ENCODE measurements around the gene TBC1D4. TPM values are rescaled to one million over a fixed set of nuclear protein-coding genes. Genes with fewer than 3 reads are reported as not detected.

The TBC1D4 gene
- total RNA-seq, 1 experiment from 2014 or later: 15.1 TPM

- Histone ChIP-seq H3K27me3 (ENCODE audit: low read length) (no peaks in the 10 kb centered on the region), H2AFZ (ENCODE audit: low read length) (no peak overlapping the region), H3K9ac (ENCODE audit: low read length) (no peak overlapping the region), H3K4me3 (ENCODE audit: low read length) (no peak overlapping the region), H3K9me3 (ENCODE audit: low read length) (no peaks in the 10 kb centered on the region), H3K27ac (ENCODE audit: low read length) (no peak overlapping the region), H3F3A (ENCODE audit: low read length, unreplicated experiment) (no peaks in the 10 kb centered on the region), H3K36me3 (ENCODE audit: low read depth, low read length) (no peaks in the 10 kb centered on the region), H3K4me2 (ENCODE audit: low read length) (no peak overlapping the region), H3K79me2 (ENCODE audit: low read length) (no peaks in the 10 kb centered on the region), H3K9me2 (replicated peaks; ENCODE audit: low read length) (no peaks in the 10 kb centered on the region), H4K20me1 (ENCODE audit: low read length) (no peaks in the 10 kb centered on the region), H3K4me1 (ENCODE audit: insufficient read depth, low read length) (peaks cover 9% of the 10 kb centered on the region; the same call in 1 of the 2 replicates)
- TF ChIP-seq EZH2 (IDR thresholded peaks at IDR 0.05; ENCODE audit: low read length, unreplicated experiment): no peak
- no peak for TF ChIP-seq EZH2phosphoT487 (IDR thresholded peaks at IDR 0.05; ENCODE audit: borderline replicate concordance, low read length)
- intact Hi-C loops (cut with micrococcal nuclease): no loop called here
- BruUV-seq (replicated peaks): no TSS peak
- ATAC-seq (no peak), DNase-seq (no peak)
- POLR2A ChIA-PET (ENCODE audit: unreplicated experiment): no interaction called here
- CTCF ChIA-PET: no interaction called here
Observed at GRCh38 chr13:75305059-75305458, 176.9 kb downstream of the TBC1D4 start.

- H3K79me2 ChIP-seq (ENCODE audit: low read length): no peaks in the 10 kb centered on the region
- ChIA-PET CTCF (no interaction called here), POLR2A (ENCODE audit: unreplicated experiment) (interaction anchor here (0.6 kb wide), 1 partner anchor 10 kb away, joined by 7 read pairs; no protein-coding TSS in a partner anchor)
- no peaks in the 10 kb centered on the region for H3K9me2 ChIP-seq (replicated peaks; ENCODE audit: low read length)
- peaks cover 11% of the 10 kb centered on the region; the same call in 1 of the 2 replicates for H3K4me1 ChIP-seq (ENCODE audit: insufficient read depth, low read length)
- intact Hi-C loops (cut with micrococcal nuclease): no loop called here
- no peak for ATAC-seq
- no peaks in the 10 kb centered on the region for H3K36me3 ChIP-seq (ENCODE audit: low read depth, low read length)
- DNase-seq: no peak
- H4K20me1 ChIP-seq (ENCODE audit: low read length): no peaks in the 10 kb centered on the region
- H3K4me2 ChIP-seq (ENCODE audit: low read length): no peak overlapping the region
- no TSS peak for BruUV-seq (replicated peaks)
- H2AFZ ChIP-seq (ENCODE audit: low read length): no peak overlapping the region
- H3K27me3 ChIP-seq (ENCODE audit: low read length): no peaks in the 10 kb centered on the region
- H3F3A ChIP-seq (ENCODE audit: low read length, unreplicated experiment): no peaks in the 10 kb centered on the region
- no peak overlapping the region for H3K27ac ChIP-seq (ENCODE audit: low read length)
- no peak overlapping the region for H3K9ac ChIP-seq (ENCODE audit: low read length)
- no peaks in the 10 kb centered on the region for H3K9me3 ChIP-seq (ENCODE audit: low read length)
- TF ChIP-seq CTCF (conservative IDR thresholded peaks at IDR 0.05; ENCODE audit: low read depth, low read length) (no peak), EZH2 (IDR thresholded peaks at IDR 0.05; ENCODE audit: low read length, unreplicated experiment) (no peak), EZH2phosphoT487 (IDR thresholded peaks at IDR 0.05; ENCODE audit: borderline replicate concordance, low read length) (no peak)
- no peak overlapping the region for H3K4me3 ChIP-seq (ENCODE audit: low read length)
Observed at GRCh38 chr13:75303263-75303662, 178.7 kb downstream of the TBC1D4 start.

- no peak for TF ChIP-seq EZH2phosphoT487 (IDR thresholded peaks at IDR 0.05; ENCODE audit: borderline replicate concordance, low read length)
- no peak for TF ChIP-seq EZH2 (IDR thresholded peaks at IDR 0.05; ENCODE audit: low read length, unreplicated experiment)
- no peak for TF ChIP-seq CTCF (conservative IDR thresholded peaks at IDR 0.05; ENCODE audit: low read depth, low read length)
- intact Hi-C loops (cut with micrococcal nuclease): no loop called here
- ATAC-seq (no peak), DNase-seq (no peak)
- no peak overlapping the region for H3K4me3 ChIP-seq (ENCODE audit: low read length)
- no peak overlapping the region for H3K4me2 ChIP-seq (ENCODE audit: low read length)
- no peaks in the 10 kb centered on the region for H3K9me2 ChIP-seq (replicated peaks; ENCODE audit: low read length)
- peaks cover 11% of the 10 kb centered on the region; the same call in 1 of the 2 replicates for H3K4me1 ChIP-seq (ENCODE audit: insufficient read depth, low read length)
- no peaks in the 10 kb centered on the region for H3K27me3 ChIP-seq (ENCODE audit: low read length)
- POLR2A ChIA-PET (ENCODE audit: unreplicated experiment): no interaction called here
- no peak overlapping the region for H2AFZ ChIP-seq (ENCODE audit: low read length)
- H3K79me2 ChIP-seq (ENCODE audit: low read length): no peaks in the 10 kb centered on the region
- no peak overlapping the region for H3K27ac ChIP-seq (ENCODE audit: low read length)
- no peaks in the 10 kb centered on the region for H4K20me1 ChIP-seq (ENCODE audit: low read length)
- H3K9me3 ChIP-seq (ENCODE audit: low read length): no peaks in the 10 kb centered on the region
- no peak overlapping the region for H3K9ac ChIP-seq (ENCODE audit: low read length)
- BruUV-seq (replicated peaks): no TSS peak
- no peaks in the 10 kb centered on the region for H3K36me3 ChIP-seq (ENCODE audit: low read depth, low read length)
- H3F3A ChIP-seq (ENCODE audit: low read length, unreplicated experiment): no peaks in the 10 kb centered on the region
- CTCF ChIA-PET: no interaction called here
Observed at GRCh38 chr13:75302071-75302698, 179.8 kb downstream of the TBC1D4 start.
